ENCODE results near the gene MAP6. TPM values are rescaled to one million over a fixed set of nuclear protein-coding genes. Genes with fewer than 3 reads are reported as not detected.

MAP6 gene
- total and polyA plus RNA-seq, 9 of the 15 experiments (the other 6 are each of a cell fraction or from before 2014, with no cell fraction given): not detected

DNA sequence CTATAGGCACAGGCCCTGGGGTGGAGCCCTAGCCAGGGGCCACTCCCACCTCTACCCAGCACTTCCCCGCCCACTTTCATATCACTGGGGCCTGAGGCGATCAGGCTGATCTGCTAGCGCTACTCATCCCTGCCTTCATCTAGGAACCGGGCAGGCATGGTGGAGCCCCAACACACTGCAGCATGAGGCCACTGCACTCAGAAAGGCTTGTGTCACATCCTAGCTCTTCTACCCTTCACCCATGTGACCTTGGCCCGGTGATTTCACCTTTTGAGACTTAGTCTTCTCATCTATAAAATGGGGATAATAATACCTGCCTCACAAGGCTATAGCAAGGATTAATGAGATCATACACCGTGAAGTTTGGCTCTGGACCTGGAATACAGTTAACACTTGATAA is 125.0 kb downstream of the MAP6 start:
- Histone ChIP-seq H3K36me3 (ENCODE audit: control insufficient read depth, insufficient read depth, low read length) (no peaks in the 10 kb centered on the region), H3K9me1 (ENCODE audit: control insufficient read depth, insufficient read depth, low read length) (no peaks in the 10 kb centered on the region), H4K20me1 (replicated peaks; ENCODE audit: control insufficient read depth, insufficient read depth, low read length) (no peaks in the 10 kb centered on the region), H3K4me2 (ENCODE audit: insufficient read depth, low read length) (peak overlapping the region; percentile 53), H3K4me3 (no peak overlapping the region), H3K79me2 (ENCODE audit: control insufficient read depth, insufficient read depth, low read length) (no peaks in the 10 kb centered on the region), H2AFZ (ENCODE audit: low read depth, low read length) (peak overlapping the region; percentile 85), H3K27me3 (ENCODE audit: control insufficient read depth in 2 of 2, insufficient read depth in 2 of 2, low read length in 2 of 2) (no peaks in the 10 kb centered on the region), H3K27ac (ENCODE audit: extremely low read depth, low read depth, low read length) (no peak overlapping the region), H3K4me1 (replicated peaks in 1 of 2; ENCODE audit: control insufficient read depth in 2 of 2, insufficient read depth in 2 of 2, low read length in 2 of 2) (peaks cover 23 to 24% of the 10 kb centered on the region in 2 experiments; a peak in 4 of 5 replicates), H3K9me3 (replicated peaks; ENCODE audit: control insufficient read depth, insufficient read depth, low read depth, low read length) (no peaks in the 10 kb centered on the region), H3K9ac (ENCODE audit: insufficient read depth in 1 of 2, low read depth in 2 of 2, low read length in 2 of 2) (peak overlapping the region; percentile 7 to 84; a peak in 2 of 4 replicates)
- POLR2A ChIA-PET: interaction anchor here (1.0 to 1.9 kb wide), 2 partner anchors 10 to 154 kb away, joined by 3 to 8 read pairs; no protein-coding TSS in a partner anchor
- peak; percentile 70 for ATAC-seq
- WGBS (ENCODE audit: insufficient coverage, low coverage, missing lambda C conversion rate): 42% methylated on average over 6 of the region's 6 CpGs
- no TSS peak for BruUV-seq (replicated peaks)
- intact Hi-C loops (cut with micrococcal nuclease): no loop called here
- peak; percentile 66 to 70 (median 68) for DNase-seq (ENCODE audit: extremely low read depth in 1 of 4, low spot score in 3 of 4)
- FAIRE-seq: peak; percentile 48
- CTCF ChIA-PET (ENCODE audit: low intra/inter-chr PET ratio): no interaction called here
- in situ Hi-C loops (cut with MboI): no loop called here
- TF ChIP-seq ZBTB17 (CRISPR knock-in tag; IDR thresholded peaks at IDR 0.05) (0 out of 2 replicates have a peak, but pooled peaks have one; percentile 60), CBX3 (IDR thresholded peaks at IDR 0.05; ENCODE audit: borderline replicate concordance in 1 of 2, low read length in 2 of 2) (peak in 1 of 2 experiments; percentile 88; a peak in 2 of 3 replicates), ZNF696 (CRISPR knock-in tag; conservative IDR thresholded peaks at IDR 0.05) (no peak), PHB2 (IDR thresholded peaks at IDR 0.05; ENCODE audit: low read depth) (no peak), ZNF586 (CRISPR knock-in tag; conservative IDR thresholded peaks at IDR 0.05) (no peak), CBX1 (IDR thresholded peaks at IDR 0.05; ENCODE audit: low read depth) (peak; percentile 67; the same call in 1 of the 2 replicates), ZNF79 (CRISPR knock-in tag; IDR thresholded peaks at IDR 0.05; ENCODE audit: low read depth) (no peak), GATA2 (CRISPR knock-in tag; IDR thresholded peaks at IDR 0.05) (no peak), BCOR (IDR thresholded peaks at IDR 0.05) (peak; percentile 99), CHCHD3 (CRISPR knock-in tag; IDR thresholded peaks at IDR 0.05) (no peak), SIRT6 (IDR thresholded peaks at IDR 0.05; ENCODE audit: low read depth, low read length) (no peak), ILF3 (IDR thresholded peaks at IDR 0.05; ENCODE audit: borderline replicate concordance) (no peak)
- TF ChIP-seq, protein P1, sequence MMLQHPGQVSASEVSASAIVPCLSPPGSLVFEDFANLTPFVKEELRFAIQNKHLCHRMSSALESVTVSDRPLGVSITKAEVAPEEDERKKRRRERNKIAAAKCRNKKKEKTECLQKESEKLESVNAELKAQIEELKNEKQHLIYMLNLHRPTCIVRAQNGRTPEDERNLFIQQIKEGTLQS (IDR thresholded peaks at IDR 0.05): no peak
- TF ChIP-seq, protein P1 (CRISPR knock-in tag; conservative IDR thresholded peaks at IDR 0.05): no peak
- TF ChIP-seq, protein P2, sequence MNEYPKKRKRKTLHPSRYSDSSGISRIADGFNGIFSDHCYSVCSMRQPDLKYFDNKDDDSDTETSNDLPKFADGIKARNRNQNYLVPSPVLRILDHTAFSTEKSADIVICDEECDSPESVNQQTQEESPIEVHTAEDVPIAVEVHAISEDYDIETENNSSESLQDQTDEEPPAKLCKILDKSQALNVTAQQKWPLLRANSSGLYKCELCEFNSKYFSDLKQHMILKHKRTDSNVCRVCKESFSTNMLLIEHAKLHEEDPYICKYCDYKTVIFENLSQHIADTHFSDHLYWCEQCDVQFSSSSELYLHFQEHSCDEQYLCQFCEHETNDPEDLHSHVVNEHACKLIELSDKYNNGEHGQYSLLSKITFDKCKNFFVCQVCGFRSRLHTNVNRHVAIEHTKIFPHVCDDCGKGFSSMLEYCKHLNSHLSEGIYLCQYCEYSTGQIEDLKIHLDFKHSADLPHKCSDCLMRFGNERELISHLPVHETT (CRISPR knock-in tag; conservative IDR thresholded peaks at IDR 0.05 in 1 of 2, IDR thresholded peaks at IDR 0.05 in 1 of 2): no peak
- TF ChIP-seq, protein P3, sequence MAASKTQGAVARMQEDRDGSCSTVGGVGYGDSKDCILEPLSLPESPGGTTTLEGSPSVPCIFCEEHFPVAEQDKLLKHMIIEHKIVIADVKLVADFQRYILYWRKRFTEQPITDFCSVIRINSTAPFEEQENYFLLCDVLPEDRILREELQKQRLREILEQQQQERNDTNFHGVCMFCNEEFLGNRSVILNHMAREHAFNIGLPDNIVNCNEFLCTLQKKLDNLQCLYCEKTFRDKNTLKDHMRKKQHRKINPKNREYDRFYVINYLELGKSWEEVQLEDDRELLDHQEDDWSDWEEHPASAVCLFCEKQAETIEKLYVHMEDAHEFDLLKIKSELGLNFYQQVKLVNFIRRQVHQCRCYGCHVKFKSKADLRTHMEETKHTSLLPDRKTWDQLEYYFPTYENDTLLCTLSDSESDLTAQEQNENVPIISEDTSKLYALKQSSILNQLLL (CRISPR knock-in tag; IDR thresholded peaks at IDR 0.05; ENCODE audit: borderline replicate concordance): no peak
- TF ChIP-seq, protein P4, sequence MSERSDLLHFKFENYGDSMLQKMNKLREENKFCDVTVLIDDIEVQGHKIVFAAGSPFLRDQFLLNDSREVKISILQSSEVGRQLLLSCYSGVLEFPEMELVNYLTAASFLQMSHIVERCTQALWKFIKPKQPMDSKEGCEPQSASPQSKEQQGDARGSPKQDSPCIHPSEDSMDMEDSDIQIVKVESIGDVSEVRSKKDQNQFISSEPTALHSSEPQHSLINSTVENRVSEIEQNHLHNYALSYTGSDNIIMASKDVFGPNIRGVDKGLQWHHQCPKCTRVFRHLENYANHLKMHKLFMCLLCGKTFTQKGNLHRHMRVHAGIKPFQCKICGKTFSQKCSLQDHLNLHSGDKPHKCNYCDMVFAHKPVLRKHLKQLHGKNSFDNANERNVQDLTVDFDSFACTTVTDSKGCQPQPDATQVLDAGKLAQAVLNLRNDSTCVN (CRISPR knock-in tag; IDR thresholded peaks at IDR 0.05): no peak

Data from K562 (cell line).